ENCODE results near the gene GDI1. TPM values are rescaled to one million over a fixed set of nuclear protein-coding genes. Genes with fewer than 3 reads are reported as not detected.

GDI1 gene
- total RNA-seq = 58.1 and 69.8 TPM in 2 replicates

GRCh38 chrX:154436983-154437752, at the start of gene GDI1:
Gene GDI1, plus strand, starts transcription at chrX:154437154. Its CDS starts 101 bp downstream, at chrX:154437255.

GRCh38 chrX:154397888-154398667, 38.9 kb upstream of the GDI1 start, which contains the start of gene RPL10:
Gene RPL10, plus strand, starts transcription at chrX:154398377. Its CDS starts 143 bp downstream, at chrX:154398520.

DNA sequence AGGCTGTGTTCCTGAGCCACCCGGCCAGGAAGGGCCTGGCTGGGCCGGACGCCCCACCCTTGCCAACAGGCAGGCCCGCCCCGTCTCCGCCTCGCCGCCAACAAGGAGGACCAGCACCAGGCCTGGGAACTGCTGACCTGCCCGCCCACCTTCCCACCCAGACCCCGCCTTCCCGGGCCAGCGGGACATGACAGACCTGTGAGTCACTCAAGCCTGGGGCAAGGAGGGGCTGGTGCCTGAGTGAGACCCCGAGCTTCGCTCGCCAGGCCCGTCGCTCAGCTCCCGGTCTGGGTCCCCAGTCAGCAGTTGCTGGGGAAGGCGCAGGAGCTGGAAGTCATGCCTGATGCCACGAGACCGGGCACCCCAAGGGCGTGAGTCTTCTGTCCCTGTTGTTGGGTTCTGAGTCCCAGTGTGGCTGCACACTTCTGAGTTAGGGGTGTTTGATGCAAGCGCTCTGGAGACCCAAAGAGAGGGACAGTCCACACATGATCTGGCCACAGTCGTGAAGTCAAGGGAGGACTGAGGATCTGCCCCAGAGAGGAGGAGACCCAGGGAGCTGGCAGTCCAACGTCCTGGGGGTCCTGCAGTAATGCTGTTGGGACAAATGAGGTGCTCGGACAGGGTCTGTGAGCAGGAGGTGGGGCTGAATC, 27.6 kb upstream of the GDI1 start, which contains the start of gene DNASE1L1:
TSS of gene DNASE1L1 (minus strand) at position 33 of the 650 bp plus-strand sequence. CDS start 3,686 bp downstream, outside the sequence.

GRCh38 chrX:154428176-154429171, 8.5 kb upstream of the GDI1 start, which contains the start of gene ATP6AP1:
Gene ATP6AP1, plus strand, starts transcription at chrX:154428677. Its CDS starts 16 bp downstream, at chrX:154428693.

GRCh38 chrX:154443992-154444754, 7.2 kb downstream of the GDI1 start, which contains the start of gene FAM50A:
Gene FAM50A, plus strand, starts transcription at chrX:154444141. Its CDS starts 95 bp downstream, at chrX:154444236.

GRCh38 chrX:154458116-154458953, 21.4 kb downstream of the GDI1 start, which contains the start of gene PLXNA3:
Gene PLXNA3, plus strand, starts transcription at chrX:154458281. Its CDS starts 1,903 bp downstream, at chrX:154460184.

DNA sequence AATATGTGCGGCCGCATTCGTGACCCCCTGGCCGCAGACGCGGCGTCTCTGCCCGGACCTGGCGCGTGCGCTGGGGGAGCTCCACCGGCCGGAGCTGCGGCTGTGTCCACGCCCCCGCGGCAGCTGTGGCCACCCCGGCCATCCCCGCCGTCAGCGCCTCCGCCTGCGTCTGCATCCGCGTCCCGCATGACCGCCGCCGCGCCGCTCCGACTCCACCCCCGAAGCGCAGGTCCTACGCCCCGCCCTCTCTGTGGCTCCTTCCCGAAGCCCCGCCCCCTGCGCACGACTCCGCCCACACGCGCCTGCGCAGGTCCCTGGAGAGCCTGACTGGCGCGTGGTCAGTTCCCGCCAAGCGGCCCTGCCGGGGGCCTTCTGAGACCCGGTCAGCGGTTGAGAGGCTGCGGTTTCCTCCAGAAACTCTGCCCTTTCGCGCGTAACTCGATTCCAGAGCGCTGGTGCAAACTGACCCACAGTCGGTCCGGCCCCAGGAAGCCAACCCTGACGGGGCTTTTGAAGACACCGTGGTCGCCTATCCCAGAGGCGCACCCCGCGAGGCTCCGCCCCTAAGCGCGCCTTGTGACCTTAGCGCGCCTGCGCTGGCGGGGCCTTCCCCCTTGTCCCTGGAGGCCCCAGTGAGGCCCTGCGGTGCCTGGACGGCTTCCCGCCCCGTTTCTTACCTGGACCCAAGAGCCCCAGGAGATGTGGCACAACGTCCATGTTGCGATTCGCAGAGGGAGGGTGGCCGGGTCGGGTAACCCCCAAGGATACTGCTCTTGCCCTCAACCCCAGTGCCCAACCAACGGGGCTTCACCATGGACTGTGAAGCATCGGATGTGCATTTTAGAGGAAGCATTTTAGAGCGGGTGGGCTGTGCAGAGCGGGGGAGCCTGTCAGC, 42.0 kb downstream of the GDI1 start, which contains the start of gene LAGE3:
TSS of gene LAGE3 (minus strand) at position 554 of the 895 bp plus-strand sequence. CDS start at position 188, 366 bp downstream.

GRCh38 chrX:154486396-154487207, 49.6 kb downstream of the GDI1 start, which contains the start of gene UBL4A:
Gene UBL4A, minus strand, starts transcription at chrX:154486615. Its CDS starts 31 bp downstream, at chrX:154486584.

GRCh38 chrX:154490414-154491083, 53.6 kb downstream of the GDI1 start, which contains the start of gene SLC10A3:
Gene SLC10A3, minus strand, starts transcription at chrX:154490629. Its CDS starts 1,689 bp downstream, at chrX:154488940.

Other genes with a start within 250 kb of the GDI1 start
- not detected in 2 replicates for gene OPN1MW2, start 217.4 kb upstream of the GDI1 start, total RNA-seq
- gene OPN1MW3, start 179.6 kb upstream of the GDI1 start, total RNA-seq = not detected in 2 replicates
- not detected in 2 replicates for gene TEX28, start 142.0 kb upstream of the GDI1 start, total RNA-seq
- gene TKTL1, start 141.4 kb upstream of the GDI1 start, total RNA-seq = not detected in 2 replicates
- gene FLNA, start 62.5 kb upstream of the GDI1 start, total RNA-seq = 1,456 and 1,936 TPM in 2 replicates
- gene EMD, start 57.9 kb upstream of the GDI1 start, total RNA-seq = 19.1 and 26.7 TPM in 2 replicates
- 2,212 and 2,409 TPM in 2 replicates for gene RPL10, start 38.8 kb upstream of the GDI1 start, total RNA-seq
- 28.0 and 31.3 TPM in 2 replicates for gene DNASE1L1, start 27.9 kb upstream of the GDI1 start, total RNA-seq
- gene TAFAZZIN, start 25.6 kb upstream of the GDI1 start, total RNA-seq = 23.0 and 27.3 TPM in 2 replicates
- gene ATP6AP1, start 8.5 kb upstream of the GDI1 start, total RNA-seq = 42.0 and 109 TPM in 2 replicates
- 48.9 and 72.5 TPM in 2 replicates for gene FAM50A, start 7.0 kb downstream of the GDI1 start, total RNA-seq
- gene PLXNA3, start 21.1 kb downstream of the GDI1 start, total RNA-seq = 5.1 and 39.3 TPM in 2 replicates
- 9.4 and 10.3 TPM in 2 replicates for gene LAGE3, start 42.1 kb downstream of the GDI1 start, total RNA-seq
- 39.6 and 40.6 TPM in 2 replicates for gene UBL4A, start 49.5 kb downstream of the GDI1 start, total RNA-seq
- 15.4 and 30.3 TPM in 2 replicates for gene SLC10A3, start 53.5 kb downstream of the GDI1 start, total RNA-seq
- gene FAM3A, start 79.1 kb downstream of the GDI1 start, total RNA-seq = 24.6 and 35.1 TPM in 2 replicates
- 22.9 and 50.0 TPM in 2 replicates for gene G6PD, start 109.7 kb downstream of the GDI1 start, total RNA-seq
- gene IKBKG, start 110.5 kb downstream of the GDI1 start, total RNA-seq = 8.5 and 8.9 TPM in 2 replicates
- gene CTAG1A, start 148.0 kb downstream of the GDI1 start, total RNA-seq = not detected in 2 replicates
- gene CTAG1B, start 182.1 kb downstream of the GDI1 start, total RNA-seq = not detected in 2 replicates
- not detected in 2 replicates for gene CTAG2, start 216.4 kb downstream of the GDI1 start, total RNA-seq

All from nasal cavity respiratory epithelium epithelial cell of viscerocranial mucosa (primary cell).